KBM-7 (cell line): ENCODE results near the gene MDFIC.
A peak's percentile ranks its signal among the peaks of the same experiment; 100 is the strongest.

ENCODE experiments used
- DNase-seq: peaks from one replicate; pipeline ENCODE4 v3.0.0-alpha.2; 2015
- in situ Hi-C: fragments of 300-500 bp; cut with MboI; formaldehyde crosslinking; loops from 2 replicates; pipeline ENCODE4 v1.14.3; 2020; ENCODE audit warnings: low sequenced_read_pairs, low pct_unique_long_range_greater_than_20kb, mixed read lengths

MDFIC gene

DNA sequence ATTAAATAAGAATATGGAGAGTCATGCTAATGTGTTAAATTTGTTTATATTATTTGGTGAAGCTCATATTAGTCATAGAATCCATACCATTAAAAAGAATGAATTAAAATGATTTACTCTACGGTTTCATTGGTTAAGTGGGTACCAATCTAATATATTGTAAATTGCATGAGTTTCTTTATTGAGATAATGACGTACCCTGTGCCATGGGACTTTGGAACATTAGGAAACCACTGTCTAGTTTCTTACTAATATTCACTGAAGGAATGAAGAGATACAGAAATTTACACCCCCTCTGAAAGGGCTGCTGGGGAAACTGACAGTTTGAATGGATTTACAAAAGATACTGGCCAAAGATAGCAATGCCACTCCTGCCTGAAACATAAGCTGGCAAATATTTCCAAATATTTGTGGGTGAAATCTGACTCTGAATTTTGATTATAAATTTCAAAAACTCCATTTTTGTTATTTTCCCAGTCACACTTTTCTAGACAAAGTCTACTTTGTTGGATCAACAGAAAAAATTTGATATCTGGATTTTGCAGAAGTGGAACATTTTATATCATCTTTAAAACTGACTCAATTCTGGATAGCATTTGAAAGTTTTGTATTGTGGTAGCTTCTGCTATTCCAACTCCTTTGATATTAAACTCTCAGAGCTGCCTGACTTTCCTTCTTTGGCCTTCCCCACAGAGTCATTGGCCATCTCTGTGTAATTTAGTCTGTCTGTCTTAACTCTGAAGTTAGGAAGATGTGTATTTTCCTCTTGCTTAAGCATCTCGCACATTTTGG, 22.3 kb downstream of the MDFIC start:
- DNase-seq: no peak
- in situ Hi-C loops: no loop called here

DNA sequence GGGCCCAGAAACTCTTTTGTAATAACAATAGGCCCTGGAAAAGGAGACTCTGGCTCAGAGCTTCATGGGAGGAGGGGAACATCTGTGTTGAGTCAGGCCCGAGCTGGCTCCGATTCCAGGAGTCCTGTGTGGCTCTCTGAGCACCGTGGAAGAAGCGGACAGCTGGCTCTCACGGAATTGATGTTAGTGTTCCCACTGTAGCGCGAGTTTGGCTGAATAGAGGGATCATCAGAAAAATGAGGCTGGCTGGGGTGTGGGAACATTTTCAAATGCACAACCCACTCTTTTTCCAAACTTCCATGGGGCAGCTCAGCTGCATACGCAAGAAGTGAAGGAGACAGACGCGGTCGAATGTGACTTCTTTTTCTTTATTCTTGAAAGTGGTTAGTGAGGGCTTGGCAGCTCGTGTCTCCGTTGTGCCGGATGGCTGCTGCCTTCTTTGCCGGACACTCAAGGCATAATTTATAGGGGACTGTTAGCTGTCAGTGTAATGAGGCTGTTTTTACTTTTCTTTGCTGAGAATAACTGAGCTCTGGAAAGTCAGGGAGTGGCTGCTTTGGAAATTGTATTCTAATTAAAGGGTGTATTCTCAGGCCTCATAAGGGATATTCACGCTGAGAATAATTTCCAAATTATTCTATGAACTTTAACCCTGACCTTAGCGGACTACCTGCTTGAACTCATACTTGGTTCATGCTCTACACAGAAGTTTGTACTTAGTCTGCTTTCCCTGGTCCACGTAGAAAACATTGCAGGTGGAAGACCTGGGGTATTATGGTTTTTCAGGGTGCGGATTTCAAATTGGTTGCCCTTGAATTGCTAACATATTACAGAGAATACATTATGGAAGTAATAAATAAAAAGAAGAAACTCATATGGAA, 23.1 kb downstream of the MDFIC start:
- DNase-seq: no peak

GRCh38 chr7:114949231-114949630, 27.3 kb downstream of the MDFIC start:
- in situ Hi-C loops: no loop called here
- no peak for DNase-seq

More for the DNA sequence above, 23.1 kb downstream of the MDFIC start:
- in situ Hi-C loops: no loop called here

DNA sequence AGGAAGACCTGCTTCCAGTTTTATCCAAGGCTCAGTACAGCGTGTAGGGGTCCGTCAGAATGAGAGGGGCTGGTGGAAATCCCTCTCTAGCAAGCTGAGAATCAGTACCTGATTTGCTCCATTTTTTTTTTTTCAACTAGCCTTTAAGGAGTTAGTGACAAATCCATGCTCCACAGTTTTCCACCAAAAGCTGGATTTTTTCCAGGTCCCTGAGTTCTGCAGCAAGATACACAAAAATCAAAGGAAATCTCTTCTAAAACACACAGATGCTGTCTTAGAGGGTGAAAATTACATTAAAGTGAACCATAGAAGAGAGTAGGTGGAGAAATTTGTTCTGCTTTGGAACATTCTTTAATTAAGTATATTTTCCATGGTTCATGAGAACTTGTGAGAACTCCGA, 30.4 kb downstream of the MDFIC start:
- in situ Hi-C loops: no loop called here
- no peak for DNase-seq

DNA sequence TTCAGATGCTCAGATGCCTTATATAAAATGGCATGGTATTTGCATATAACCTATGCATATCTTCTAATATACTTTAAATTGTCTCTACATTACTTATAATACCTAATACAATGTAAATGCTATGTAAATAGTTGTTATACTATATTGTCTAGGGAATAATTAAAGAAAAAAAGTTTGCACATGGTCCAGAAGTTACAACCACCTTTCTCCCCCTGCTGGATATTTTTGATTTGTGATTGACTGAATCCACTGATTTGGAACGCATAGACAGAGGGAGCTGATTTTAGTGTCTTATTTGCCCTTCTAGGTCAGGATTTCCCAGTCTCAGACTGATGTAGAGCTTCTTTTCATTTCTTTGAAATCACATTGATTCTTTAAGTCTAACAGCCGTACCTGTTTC, 31.8 kb downstream of the MDFIC start:
- in situ Hi-C loops: no loop called here
- DNase-seq: no peak

DNA sequence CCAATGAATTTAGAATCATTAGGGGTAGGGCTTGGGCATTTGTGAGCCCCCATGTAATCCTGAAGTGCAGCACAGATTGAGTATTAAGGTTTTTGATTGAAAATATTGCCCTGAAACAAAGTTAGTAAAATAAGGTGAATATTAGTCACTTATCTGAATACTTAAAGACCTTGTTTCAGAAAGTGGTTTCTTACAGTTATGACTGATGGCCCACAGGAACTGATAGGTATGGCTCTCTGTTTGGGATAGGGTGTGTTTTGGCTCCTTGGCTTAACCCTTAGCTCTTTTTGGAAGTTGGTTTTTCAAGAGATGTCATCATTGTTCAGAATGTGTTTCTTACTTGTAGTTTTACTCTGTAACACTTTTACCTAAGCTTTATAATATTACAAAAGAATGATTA, 34.8 kb downstream of the MDFIC start:
- no peak for DNase-seq
- in situ Hi-C loops: no loop called here

- DNase-seq: no peak
- in situ Hi-C loops: no loop called here
Observed at GRCh38 chr7:114957444-114957843, 35.5 kb downstream of the MDFIC start.

DNA sequence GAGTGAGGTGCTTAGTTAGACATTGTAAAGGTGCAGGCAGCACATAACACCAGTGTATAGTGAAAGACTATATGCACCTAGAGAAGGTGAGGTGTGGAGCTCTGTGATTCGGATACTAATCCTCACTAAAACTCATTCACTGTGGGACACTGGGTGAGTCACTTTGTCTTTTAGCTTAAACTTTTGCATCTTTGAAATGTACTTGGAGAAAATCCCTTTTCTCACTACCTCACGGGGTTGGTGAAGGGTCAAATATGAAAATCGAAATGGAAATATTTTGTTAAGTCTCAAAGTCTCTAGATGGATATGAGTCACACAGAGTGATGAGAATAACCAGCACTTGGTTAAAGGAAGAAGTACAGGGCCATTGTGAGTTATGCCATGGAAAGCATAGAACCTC, 38.0 kb downstream of the MDFIC start:
- no peak for DNase-seq
- in situ Hi-C loops: no loop called here

GRCh38 chr7:114962441-114962840, 40.5 kb downstream of the MDFIC start:
- in situ Hi-C loops: no loop called here
- no peak for DNase-seq

- in situ Hi-C loops: no loop called here
- no peak for DNase-seq
Observed at GRCh38 chr7:114966156-114966555, 44.3 kb downstream of the MDFIC start.

DNA sequence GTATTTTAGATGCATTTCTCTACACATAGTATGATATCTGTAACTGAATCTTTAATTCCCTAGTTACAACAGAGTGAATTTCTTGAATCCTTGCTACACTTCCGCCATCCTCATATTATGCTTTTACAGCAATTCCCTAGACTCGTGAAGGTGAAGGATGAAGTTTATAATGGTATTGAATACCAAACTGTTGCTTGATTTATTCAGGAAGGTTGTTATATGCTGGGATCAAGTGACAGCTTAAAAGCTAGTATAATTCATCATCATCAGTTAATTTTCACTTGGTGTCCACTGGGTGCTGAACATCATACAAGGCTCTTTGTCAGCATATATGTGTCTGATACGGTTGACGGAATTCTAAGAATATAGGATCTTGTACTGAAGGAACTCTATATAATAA, 47.2 kb downstream of the MDFIC start:
- in situ Hi-C loops: no loop called here
- DNase-seq: no peak

GRCh38 chr7:114970308-114970707, 48.4 kb downstream of the MDFIC start:
- peak; percentile 62 for DNase-seq

GRCh38 chr7:114970732-114971131, 48.8 kb downstream of the MDFIC start:
- no peak for DNase-seq
- in situ Hi-C loops: no loop called here

More at GRCh38 chr7:114970308-114970707, 48.4 kb downstream of the MDFIC start:
- in situ Hi-C loops: no loop called here

DNA sequence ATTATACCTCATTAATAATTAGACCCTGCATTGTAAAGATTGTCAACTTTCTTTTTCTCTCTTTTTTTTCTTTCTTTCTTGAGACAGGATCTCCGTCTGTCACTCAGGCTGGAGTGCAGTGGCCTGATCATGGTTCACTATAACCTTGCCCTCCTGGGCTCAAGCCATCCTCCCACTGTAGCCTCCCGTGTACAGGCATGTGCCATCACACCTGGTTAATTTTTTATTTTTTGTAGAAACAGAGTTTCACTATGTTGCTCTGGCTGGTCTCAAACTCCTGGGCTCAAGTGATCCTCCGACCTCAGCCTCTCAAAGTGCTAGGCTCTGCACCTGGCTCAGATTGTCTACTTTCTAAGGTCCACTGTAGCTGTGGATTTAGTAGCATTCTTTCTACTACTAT, 50.7 kb downstream of the MDFIC start:
- in situ Hi-C loops: no loop called here
- no peak for DNase-seq

GRCh38 chr7:114973147-114973546, 51.3 kb downstream of the MDFIC start:
- in situ Hi-C loops: no loop called here
- no peak for DNase-seq

DNA sequence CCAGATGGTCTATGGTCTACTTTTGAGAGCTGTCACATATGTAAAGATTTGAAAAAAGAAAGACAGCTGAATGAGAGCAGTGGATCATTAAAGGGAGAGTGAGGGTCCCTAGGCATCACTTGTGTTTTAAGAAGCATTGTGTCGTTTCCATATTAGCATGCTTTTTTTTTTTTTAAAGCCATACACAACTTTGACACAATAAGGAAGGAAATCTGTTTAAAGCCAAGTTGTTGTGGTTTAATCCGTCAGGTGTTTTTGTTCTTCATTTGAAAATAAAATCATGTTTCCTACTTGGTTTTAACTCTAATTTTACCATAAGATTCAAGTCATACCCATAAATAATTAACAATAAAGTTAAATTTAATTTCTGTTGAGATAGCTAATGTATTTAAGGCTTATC, 53.5 kb downstream of the MDFIC start:
- in situ Hi-C loops: no loop called here
- no peak for DNase-seq

- DNase-seq: no peak
- in situ Hi-C loops: no loop called here
Observed at GRCh38 chr7:114976666-114977065, 54.8 kb downstream of the MDFIC start.

GRCh38 chr7:114977277-114977676, 55.4 kb downstream of the MDFIC start:
- in situ Hi-C loops: no loop called here
- DNase-seq: no peak

- DNase-seq: no peak
- in situ Hi-C loops: no loop called here
Observed at GRCh38 chr7:114979388-114979787, 57.5 kb downstream of the MDFIC start.

- DNase-seq: no peak
- in situ Hi-C loops: no loop called here
Observed at GRCh38 chr7:114979803-114980507, 58.1 kb downstream of the MDFIC start.
